ENCODE measurements around the gene GRID2. TPM values are rescaled to one million over a fixed set of nuclear protein-coding genes. Genes with fewer than 3 reads are reported as not detected.

GRID2 gene
- total and polyA plus RNA-seq, 2 donors from 2014 or later, result 0.19 TPM; not detected in 1

- Histone ChIP-seq H3K9me3 (ENCODE audit: control insufficient read depth in 2 of 3, insufficient read depth in 1 of 3, low read length in 3 of 3) (no peaks in the 10 kb centered on the region), H3K27ac (ENCODE audit: low read depth in 2 of 2, low read length in 2 of 2) (no peak overlapping the region), H3K9ac (ENCODE audit: low read length in 3 of 3) (no peak overlapping the region), H3K4me1 (ENCODE audit: control insufficient read depth in 2 of 3, insufficient read depth in 2 of 3, low read depth in 1 of 3, low read length in 3 of 3) (no peaks in the 10 kb centered on the region), H3K36me3 (ENCODE audit: control insufficient read depth in 2 of 3, insufficient read depth in 3 of 3, low read length in 3 of 3) (no peaks in the 10 kb centered on the region), H3K27me3 (ENCODE audit: control insufficient read depth, insufficient read depth, low read length) (no peaks in the 10 kb centered on the region), H3K4me3 (ENCODE audit: low read length in 3 of 3) (no peak overlapping the region)
- intact Hi-C loops (cut with DNase I), result no loop called here
- FAIRE-seq (no peak), DNase-seq (peak in 2 of 5 donors; percentile 55)
- TF ChIP-seq, protein P1, sequence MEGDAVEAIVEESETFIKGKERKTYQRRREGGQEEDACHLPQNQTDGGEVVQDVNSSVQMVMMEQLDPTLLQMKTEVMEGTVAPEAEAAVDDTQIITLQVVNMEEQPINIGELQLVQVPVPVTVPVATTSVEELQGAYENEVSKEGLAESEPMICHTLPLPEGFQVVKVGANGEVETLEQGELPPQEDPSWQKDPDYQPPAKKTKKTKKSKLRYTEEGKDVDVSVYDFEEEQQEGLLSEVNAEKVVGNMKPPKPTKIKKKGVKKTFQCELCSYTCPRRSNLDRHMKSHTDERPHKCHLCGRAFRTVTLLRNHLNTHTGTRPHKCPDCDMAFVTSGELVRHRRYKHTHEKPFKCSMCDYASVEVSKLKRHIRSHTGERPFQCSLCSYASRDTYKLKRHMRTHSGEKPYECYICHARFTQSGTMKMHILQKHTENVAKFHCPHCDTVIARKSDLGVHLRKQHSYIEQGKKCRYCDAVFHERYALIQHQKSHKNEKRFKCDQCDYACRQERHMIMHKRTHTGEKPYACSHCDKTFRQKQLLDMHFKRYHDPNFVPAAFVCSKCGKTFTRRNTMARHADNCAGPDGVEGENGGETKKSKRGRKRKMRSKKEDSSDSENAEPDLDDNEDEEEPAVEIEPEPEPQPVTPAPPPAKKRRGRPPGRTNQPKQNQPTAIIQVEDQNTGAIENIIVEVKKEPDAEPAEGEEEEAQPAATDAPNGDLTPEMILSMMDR (IDR thresholded peaks at IDR 0.05; ENCODE audit: borderline replicate concordance, extremely low read depth, insufficient read depth), result no peak
These were observed 64.9 kb downstream of the GRID2 start for GRCh38 chr4:92368653-92369052.

GRCh38 chr4:92381616-92382015 lies 77.8 kb downstream of the GRID2 start:
- Histone ChIP-seq H3K9me3 (ENCODE audit: control insufficient read depth in 2 of 3, insufficient read depth in 1 of 3, low read length in 3 of 3) (no peaks in the 10 kb centered on the region), H3K27ac (ENCODE audit: low read depth in 2 of 2, low read length in 2 of 2) (no peak overlapping the region), H3K4me3 (ENCODE audit: low read length in 3 of 3) (no peak overlapping the region), H3K9ac (ENCODE audit: low read length in 3 of 3) (no peak overlapping the region), H3K4me1 (ENCODE audit: control insufficient read depth in 2 of 3, insufficient read depth in 2 of 3, low read depth in 1 of 3, low read length in 3 of 3) (no peaks in the 10 kb centered on the region), H3K36me3 (ENCODE audit: control insufficient read depth in 2 of 3, insufficient read depth in 3 of 3, low read length in 3 of 3) (no peaks in the 10 kb centered on the region), H3K27me3 (ENCODE audit: control insufficient read depth, insufficient read depth, low read length) (no peaks in the 10 kb centered on the region)
- TF ChIP-seq, protein P1 (IDR thresholded peaks at IDR 0.05; ENCODE audit: borderline replicate concordance, extremely low read depth, insufficient read depth), result no peak
- no peak for FAIRE-seq
- intact Hi-C loops (cut with DNase I), result no loop called here
- no peak for DNase-seq

- DNase-seq, result no peak
- no peak overlapping the region for H3K27ac ChIP-seq (ENCODE audit: low read depth in 2 of 2, low read length in 2 of 2)
- H3K27me3 ChIP-seq (ENCODE audit: control insufficient read depth, insufficient read depth, low read length), result no peaks in the 10 kb centered on the region
- H3K36me3 ChIP-seq (ENCODE audit: control insufficient read depth in 2 of 3, insufficient read depth in 3 of 3, low read length in 3 of 3), result no peaks in the 10 kb centered on the region
- H3K9ac ChIP-seq (ENCODE audit: low read length in 3 of 3), result no peak overlapping the region
- TF ChIP-seq, protein P1 (IDR thresholded peaks at IDR 0.05; ENCODE audit: borderline replicate concordance, extremely low read depth, insufficient read depth), result no peak
- no peak for FAIRE-seq
- H3K4me1 ChIP-seq (ENCODE audit: control insufficient read depth in 2 of 3, insufficient read depth in 2 of 3, low read depth in 1 of 3, low read length in 3 of 3), result no peaks in the 10 kb centered on the region
- no peaks in the 10 kb centered on the region for H3K9me3 ChIP-seq (ENCODE audit: control insufficient read depth in 2 of 3, insufficient read depth in 1 of 3, low read length in 3 of 3)
- no peak overlapping the region for H3K4me3 ChIP-seq (ENCODE audit: low read length in 3 of 3)
- intact Hi-C loops (cut with DNase I), result no loop called here
These were observed 78.4 kb downstream of the GRID2 start for GRCh38 chr4:92382128-92382527.

DNA sequence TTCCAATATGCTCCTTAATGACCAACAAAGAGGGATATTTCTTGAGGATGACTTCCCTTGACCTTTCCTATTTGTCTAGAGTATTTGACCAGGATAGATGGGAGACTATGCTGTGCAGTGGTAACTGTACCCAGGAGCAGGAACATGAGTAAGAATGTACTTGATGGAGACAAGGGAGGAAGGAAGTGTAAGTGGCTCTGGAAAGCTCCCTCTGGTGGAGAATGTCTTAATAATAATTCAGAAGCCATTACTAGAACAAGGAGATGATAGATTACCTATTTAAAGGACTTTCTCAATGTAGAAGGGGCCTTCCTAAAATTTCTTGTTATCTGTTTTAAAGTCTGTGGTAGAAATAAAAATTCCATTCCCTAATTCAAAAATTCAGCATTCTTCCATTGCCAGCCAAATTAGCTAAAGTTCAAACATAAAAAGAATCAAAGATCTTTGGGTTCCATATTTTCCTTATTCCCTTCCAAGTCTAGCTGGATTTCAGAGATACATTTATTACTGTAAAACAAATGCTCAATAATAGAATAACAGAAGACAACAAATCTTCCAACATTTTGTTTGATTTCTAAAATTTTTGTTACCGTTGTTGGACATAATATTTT lies 83.8 kb downstream of the GRID2 start:
- intact Hi-C loops (cut with DNase I), result no loop called here

More for the DNA sequence above, 83.8 kb downstream of the GRID2 start:
- Histone ChIP-seq H3K4me1 (ENCODE audit: control insufficient read depth in 2 of 3, insufficient read depth in 2 of 3, low read depth in 1 of 3, low read length in 3 of 3) (no peaks in the 10 kb centered on the region), H3K9ac (ENCODE audit: low read length in 3 of 3) (no peak overlapping the region), H3K9me3 (ENCODE audit: control insufficient read depth in 2 of 3, insufficient read depth in 1 of 3, low read length in 3 of 3) (no peaks in the 10 kb centered on the region), H3K4me3 (ENCODE audit: low read length in 3 of 3) (no peak overlapping the region), H3K27ac (ENCODE audit: low read depth in 2 of 2, low read length in 2 of 2) (no peak overlapping the region), H3K36me3 (ENCODE audit: control insufficient read depth in 2 of 3, insufficient read depth in 3 of 3, low read length in 3 of 3) (no peaks in the 10 kb centered on the region), H3K27me3 (ENCODE audit: control insufficient read depth, insufficient read depth, low read length) (no peaks in the 10 kb centered on the region)
- no peak for FAIRE-seq
- peak in 2 of 5 donors; percentile 43 to 52 for DNase-seq
- TF ChIP-seq, protein P1 (IDR thresholded peaks at IDR 0.05; ENCODE audit: borderline replicate concordance, extremely low read depth, insufficient read depth), result peak; percentile 24

All from kidney (tissue), 14 donors.